ENCODE data around the gene RAMP1.
"Not testable (repeated sequence)": the region's sequence is repeated elsewhere in the genome, so short reads cannot be mapped to it uniquely, and the experiment has no call there.

The RAMP1 gene

GRCh38 chr2:237941239-237941638, 81.8 kb downstream of the RAMP1 start:
- H3K4me3 ChIP-seq, result no peak overlapping the region

GRCh38 chr2:237942513-237942899, 83.1 kb downstream of the RAMP1 start:
- Histone ChIP-seq H3K4me3 (no peak overlapping the region), H3K27me3 (no peaks in the 10 kb centered on the region), H3K9me3 (peaks cover 0 to 6% (median 0%) of the 10 kb centered on the region in 3 donors), H3K27ac (no peak overlapping the region), H3K36me3 (no peaks in the 10 kb centered on the region), H3K4me1 (no peaks in the 10 kb centered on the region)
- TF ChIP-seq, protein P1, sequence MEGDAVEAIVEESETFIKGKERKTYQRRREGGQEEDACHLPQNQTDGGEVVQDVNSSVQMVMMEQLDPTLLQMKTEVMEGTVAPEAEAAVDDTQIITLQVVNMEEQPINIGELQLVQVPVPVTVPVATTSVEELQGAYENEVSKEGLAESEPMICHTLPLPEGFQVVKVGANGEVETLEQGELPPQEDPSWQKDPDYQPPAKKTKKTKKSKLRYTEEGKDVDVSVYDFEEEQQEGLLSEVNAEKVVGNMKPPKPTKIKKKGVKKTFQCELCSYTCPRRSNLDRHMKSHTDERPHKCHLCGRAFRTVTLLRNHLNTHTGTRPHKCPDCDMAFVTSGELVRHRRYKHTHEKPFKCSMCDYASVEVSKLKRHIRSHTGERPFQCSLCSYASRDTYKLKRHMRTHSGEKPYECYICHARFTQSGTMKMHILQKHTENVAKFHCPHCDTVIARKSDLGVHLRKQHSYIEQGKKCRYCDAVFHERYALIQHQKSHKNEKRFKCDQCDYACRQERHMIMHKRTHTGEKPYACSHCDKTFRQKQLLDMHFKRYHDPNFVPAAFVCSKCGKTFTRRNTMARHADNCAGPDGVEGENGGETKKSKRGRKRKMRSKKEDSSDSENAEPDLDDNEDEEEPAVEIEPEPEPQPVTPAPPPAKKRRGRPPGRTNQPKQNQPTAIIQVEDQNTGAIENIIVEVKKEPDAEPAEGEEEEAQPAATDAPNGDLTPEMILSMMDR (IDR thresholded peaks at IDR 0.05), result no peak
- DNase-seq, result no peak
- intact Hi-C loops (cut with DNase I; ENCODE audit: low total_unique reads), result no loop called here

More at GRCh38 chr2:237941239-237941638, 81.8 kb downstream of the RAMP1 start:
- no peaks in the 10 kb centered on the region for H3K36me3 ChIP-seq
- TF ChIP-seq, protein P1 (IDR thresholded peaks at IDR 0.05), result no peak
- peak in 1 of 2 donors; percentile 3 for DNase-seq
- H3K27ac ChIP-seq, result no peak overlapping the region
- H3K4me1 ChIP-seq, result no peaks in the 10 kb centered on the region
- no peaks in the 10 kb centered on the region for H3K27me3 ChIP-seq
- intact Hi-C loops (cut with DNase I; ENCODE audit: low total_unique reads), result no loop called here
- H3K9me3 ChIP-seq, result peaks cover 0 to 6% (median 0%) of the 10 kb centered on the region in 3 donors

GRCh38 chr2:237943395-237944094, 84.1 kb downstream of the RAMP1 start:
- peak in 1 of 2 donors; percentile 33 for DNase-seq
- no peaks in the 10 kb centered on the region for H3K36me3 ChIP-seq
- intact Hi-C loops (cut with DNase I; ENCODE audit: low total_unique reads), result no loop called here
- no peaks in the 10 kb centered on the region for H3K27me3 ChIP-seq
- H3K4me3 ChIP-seq, result no peak overlapping the region
- H3K27ac ChIP-seq, result no peak overlapping the region
- no peaks in the 10 kb centered on the region for H3K4me1 ChIP-seq
- peaks cover 0 to 6% (median 0%) of the 10 kb centered on the region in 3 donors for H3K9me3 ChIP-seq
- TF ChIP-seq, protein P1 (IDR thresholded peaks at IDR 0.05), result no peak

DNA sequence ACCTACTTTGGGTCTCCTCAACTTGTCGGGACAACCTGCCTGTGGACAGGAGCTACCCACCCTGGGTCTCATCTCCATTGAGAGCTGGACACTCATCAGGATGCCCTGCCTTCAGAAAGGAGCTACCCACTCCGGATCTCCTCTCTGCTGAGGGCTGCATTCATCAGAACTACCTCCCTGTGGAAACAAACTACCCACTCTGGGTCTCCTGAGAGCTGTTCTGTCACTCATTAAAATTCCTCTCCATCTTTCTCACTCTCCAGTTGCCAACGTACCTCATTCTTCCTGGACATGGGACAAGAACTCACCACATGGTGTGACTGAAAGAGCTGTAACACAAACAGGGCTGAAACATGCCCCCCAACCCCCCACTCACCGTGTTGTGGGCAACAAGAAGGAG, 84.9 kb downstream of the RAMP1 start:
- no peaks in the 10 kb centered on the region for H3K27me3 ChIP-seq
- H3K4me3 ChIP-seq, result no peak overlapping the region
- no peaks in the 10 kb centered on the region for H3K36me3 ChIP-seq
- no peak overlapping the region for H3K27ac ChIP-seq
- TF ChIP-seq, protein P1 (IDR thresholded peaks at IDR 0.05), result no peak
- H3K9me3 ChIP-seq, result peaks cover 0 to 6% (median 0%) of the 10 kb centered on the region in 3 donors
- DNase-seq, result peak in 1 of 2 donors; percentile 47
- no peaks in the 10 kb centered on the region for H3K4me1 ChIP-seq
- intact Hi-C loops (cut with DNase I; ENCODE audit: low total_unique reads), result no loop called here

DNA sequence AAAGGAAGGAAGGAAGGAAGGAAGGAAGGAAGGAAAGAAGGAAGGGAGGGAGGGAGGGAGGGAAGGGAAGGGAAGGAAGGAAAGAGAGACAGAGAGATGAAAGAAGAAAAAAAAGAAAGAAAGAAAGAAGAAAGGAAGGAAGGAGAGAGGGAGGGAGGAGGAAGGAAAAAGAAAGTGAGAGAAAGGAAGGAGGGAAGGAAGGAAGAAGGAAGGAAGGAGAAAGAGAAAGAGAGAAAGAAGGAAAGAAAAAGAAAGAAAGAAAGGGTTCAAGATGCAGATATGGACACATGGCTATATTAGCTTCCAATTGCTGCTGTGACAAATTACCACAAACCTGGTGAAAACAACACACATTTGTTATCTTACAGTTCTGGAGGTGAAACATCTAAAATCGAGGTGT, 87.0 kb downstream of the RAMP1 start:
- no peaks in the 10 kb centered on the region for H3K27me3 ChIP-seq
- TF ChIP-seq, protein P1 (IDR thresholded peaks at IDR 0.05), result no peak
- H3K4me1 ChIP-seq, result no peaks in the 10 kb centered on the region
- H3K27ac ChIP-seq, result no peak overlapping the region
- no peaks in the 10 kb centered on the region for H3K36me3 ChIP-seq
- peaks cover 0 to 6% (median 0%) of the 10 kb centered on the region in 3 donors for H3K9me3 ChIP-seq
- DNase-seq, result no peak
- no peak overlapping the region for H3K4me3 ChIP-seq
- intact Hi-C loops (cut with DNase I; ENCODE audit: low total_unique reads), result no loop called here

DNA sequence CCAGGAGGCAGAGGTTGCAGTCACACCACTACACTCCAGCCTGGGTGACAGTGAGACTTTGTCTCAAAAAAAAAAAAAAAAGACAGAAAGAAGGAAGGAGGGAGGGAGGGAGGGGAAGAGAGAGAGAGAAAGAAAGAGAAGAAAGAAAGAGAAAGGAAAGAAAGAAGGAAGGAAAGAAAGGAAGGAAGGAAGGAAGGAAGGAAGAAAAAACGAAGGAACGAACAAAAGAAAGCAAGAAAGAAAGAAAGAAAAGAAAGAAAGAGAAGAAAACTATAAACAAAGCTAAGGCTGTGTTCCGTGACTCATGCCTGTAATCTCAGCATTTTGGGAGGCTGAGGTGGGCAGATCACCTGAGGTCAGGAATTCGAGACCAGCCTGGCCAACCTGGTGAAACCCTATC, 91.9 kb downstream of the RAMP1 start:
- intact Hi-C loops (cut with DNase I; ENCODE audit: low total_unique reads); H3K4me3 ChIP-seq; DNase-seq; H3K36me3 ChIP-seq; H3K4me1 ChIP-seq; H3K27ac ChIP-seq; H3K9me3 ChIP-seq: not testable (repeated sequence)
- H3K27me3 ChIP-seq, result peaks cover 0 to 26% of the 10 kb centered on the region in 2 donors
